HG03457 (cell line): ENCODE data around the gene IMPG1.

Experiments
- ATAC-seq: cut with Tn5 transposase; IDR thresholded peaks from one replicate; pipeline ENCODE4 v1.9.1; 2021; ENCODE audit warnings: moderate number of reproducible peaks; ENCODE audit not compliant: unreplicated experiment

The IMPG1 gene

GRCh38 chr6:76072562-76072961 is at the start of gene IMPG1:
TSS of gene IMPG1 (minus strand) at chr6:76072662. CDS start at chr6:76072488, 174 bp downstream.
- ATAC-seq = no peak

- ATAC-seq = no peak
These were observed 47.8 kb upstream of the IMPG1 start for GRCh38 chr6:76120302-76120701.

- ATAC-seq = no peak
These were observed 819 bp upstream of the IMPG1 start for GRCh38 chr6:76073281-76073680.

- ATAC-seq = no peak
These were observed 15.0 kb downstream of the IMPG1 start for GRCh38 chr6:76057469-76057868.

- ATAC-seq = no peak
These were observed 20.1 kb downstream of the IMPG1 start for GRCh38 chr6:76052314-76052713.

GRCh38 chr6:76043690-76044089 is 28.8 kb downstream of the IMPG1 start:
- no peak for ATAC-seq

GRCh38 chr6:76035713-76036112 is 36.7 kb downstream of the IMPG1 start:
- ATAC-seq = no peak

GRCh38 chr6:76026101-76026500 is 46.4 kb downstream of the IMPG1 start:
- ATAC-seq = no peak

GRCh38 chr6:76014626-76015530 is 57.6 kb downstream of the IMPG1 start:
- no peak for ATAC-seq

GRCh38 chr6:76004202-76004601 is 68.3 kb downstream of the IMPG1 start:
- no peak for ATAC-seq

- ATAC-seq = no peak
These were observed 68.8 kb downstream of the IMPG1 start for GRCh38 chr6:76003686-76004085.

GRCh38 chr6:76003113-76003512 is 69.3 kb downstream of the IMPG1 start:
- ATAC-seq = no peak

GRCh38 chr6:76000629-76001028 is 71.8 kb downstream of the IMPG1 start:
- no peak for ATAC-seq

- ATAC-seq = no peak
These were observed 74.8 kb downstream of the IMPG1 start for GRCh38 chr6:75997696-75998095.

GRCh38 chr6:75993236-75994162 is 79.0 kb downstream of the IMPG1 start:
- no peak for ATAC-seq

- ATAC-seq = no peak
These were observed 80.5 kb downstream of the IMPG1 start for GRCh38 chr6:75991941-75992340.

GRCh38 chr6:75986935-75987334 is 85.5 kb downstream of the IMPG1 start:
- no peak for ATAC-seq

- no peak for ATAC-seq
These were observed 96.6 kb downstream of the IMPG1 start for GRCh38 chr6:75975904-75976303.

- no peak for ATAC-seq
These were observed 102.4 kb downstream of the IMPG1 start for GRCh38 chr6:75970093-75970492.

- no peak for ATAC-seq
These were observed 104.3 kb downstream of the IMPG1 start for GRCh38 chr6:75968143-75968542.

GRCh38 chr6:75963569-75963968 is 108.9 kb downstream of the IMPG1 start:
- ATAC-seq = no peak

GRCh38 chr6:75952128-75952527 is 120.3 kb downstream of the IMPG1 start:
- no peak for ATAC-seq
